ENCODE results near the gene SKIC3. TPM values are rescaled to one million over a fixed set of nuclear protein-coding genes. Genes with fewer than 3 reads are reported as not detected.

The SKIC3 gene
- 10 to 100 TPM; 51.9 to 77.6 (median 60.7) TPM for total RNA-seq
- polyA plus RNA-seq, result 10 to 100 TPM; 18.6 to 31.8 TPM
- long read RNA-seq, donor 1, partial matches to known transcripts, result 22 of 28 reads
- long read RNA-seq, donor 1, other reads (novel, unspliced or antisense), result 6 of 28 reads
- long read RNA-seq, donor 2, full-length matches to known transcripts, result 1 of 7 reads
- long read RNA-seq, donor 2, partial matches to known transcripts, result 6 of 7 reads
- long read RNA-seq, donor 2, other reads (novel, unspliced or antisense), result 0 of 7 reads
- long read RNA-seq, donor 3, full-length matches to known transcripts, result 17 of 47 reads
- long read RNA-seq, donor 3, partial matches to known transcripts, result 25 of 47 reads
- long read RNA-seq, donor 3, other reads (novel, unspliced or antisense), result 5 of 47 reads

DNA sequence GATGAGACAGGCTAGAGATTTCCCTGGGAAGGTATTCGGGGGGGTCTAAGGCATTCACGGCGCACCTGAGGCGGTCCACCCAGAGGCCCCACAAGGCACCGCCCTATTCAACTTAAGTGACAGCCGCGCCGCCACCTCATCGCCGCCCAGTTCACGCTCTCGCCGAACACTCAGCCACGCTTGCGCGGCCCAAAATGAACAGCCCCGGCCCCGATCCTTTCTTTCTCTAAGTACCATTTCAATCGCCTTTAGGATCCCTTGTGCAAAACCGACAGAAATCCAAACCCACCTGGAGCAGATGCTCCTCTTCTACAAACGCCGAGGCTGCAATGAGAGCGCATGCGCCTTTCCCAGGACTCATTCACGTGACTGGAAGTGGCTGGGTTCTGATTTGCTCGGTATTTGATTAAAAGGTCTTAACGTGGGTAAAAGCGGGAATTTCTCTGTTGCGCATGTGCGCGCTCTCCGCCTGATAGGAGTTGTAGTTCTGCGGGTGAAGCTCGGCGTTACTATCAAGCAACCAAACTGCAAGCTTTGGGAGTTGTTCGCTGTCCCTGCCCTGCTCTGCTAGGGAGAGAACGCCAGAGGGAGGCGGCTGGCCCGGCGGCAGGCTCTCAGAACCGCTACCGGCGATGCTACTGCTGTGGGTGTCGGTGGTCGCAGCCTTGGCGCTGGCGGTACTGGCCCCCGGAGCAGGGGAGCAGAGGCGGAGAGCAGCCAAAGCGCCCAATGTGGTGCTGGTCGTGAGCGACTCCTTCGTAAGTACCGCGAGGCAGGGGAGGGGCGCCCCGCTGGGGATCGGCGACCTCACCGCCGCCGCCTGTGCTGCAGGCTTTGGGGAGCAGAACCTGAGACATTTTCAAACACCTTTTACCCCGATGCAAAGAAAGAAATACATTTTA is at the start of gene SKIC3, which contains the start of gene ARSK:
Gene SKIC3 (minus strand): TSS at position 331 of the 902 bp plus-strand sequence. CDS start 7,827 bp downstream, outside the sequence.
Gene ARSK (plus strand): TSS at position 455 of the 902 bp plus-strand sequence. CDS start 178 bp downstream, at position 633.
- H3K9me3 ChIP-seq, result no peaks in the 10 kb centered on the region
- intact Hi-C loops (cut with DNase I), result no loop called here
- WGBS, 3 donors, result 0% methylated on average over 52 to 63 of the region's 63 CpGs
- peak within 1 kb of the TSS; percentile 87 for H3K4me3 ChIP-seq
- peaks cover 7% of the 10 kb centered on the region for H3K4me1 ChIP-seq (ENCODE audit: insufficient read depth)
- peak; percentile 92 to 95 (median 93) for DNase-seq
- TF ChIP-seq POLR2A (IDR thresholded peaks at IDR 0.05) (peak; percentile 58), EP300 (IDR thresholded peaks at IDR 0.05) (no peak)
- TF ChIP-seq, protein P1, sequence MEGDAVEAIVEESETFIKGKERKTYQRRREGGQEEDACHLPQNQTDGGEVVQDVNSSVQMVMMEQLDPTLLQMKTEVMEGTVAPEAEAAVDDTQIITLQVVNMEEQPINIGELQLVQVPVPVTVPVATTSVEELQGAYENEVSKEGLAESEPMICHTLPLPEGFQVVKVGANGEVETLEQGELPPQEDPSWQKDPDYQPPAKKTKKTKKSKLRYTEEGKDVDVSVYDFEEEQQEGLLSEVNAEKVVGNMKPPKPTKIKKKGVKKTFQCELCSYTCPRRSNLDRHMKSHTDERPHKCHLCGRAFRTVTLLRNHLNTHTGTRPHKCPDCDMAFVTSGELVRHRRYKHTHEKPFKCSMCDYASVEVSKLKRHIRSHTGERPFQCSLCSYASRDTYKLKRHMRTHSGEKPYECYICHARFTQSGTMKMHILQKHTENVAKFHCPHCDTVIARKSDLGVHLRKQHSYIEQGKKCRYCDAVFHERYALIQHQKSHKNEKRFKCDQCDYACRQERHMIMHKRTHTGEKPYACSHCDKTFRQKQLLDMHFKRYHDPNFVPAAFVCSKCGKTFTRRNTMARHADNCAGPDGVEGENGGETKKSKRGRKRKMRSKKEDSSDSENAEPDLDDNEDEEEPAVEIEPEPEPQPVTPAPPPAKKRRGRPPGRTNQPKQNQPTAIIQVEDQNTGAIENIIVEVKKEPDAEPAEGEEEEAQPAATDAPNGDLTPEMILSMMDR (IDR thresholded peaks at IDR 0.05), result peak in 2 of 3 donors; percentile 46 to 52
- no peaks in the 10 kb centered on the region for H3K36me3 ChIP-seq
- H3K27me3 ChIP-seq, result no peaks in the 10 kb centered on the region
- peak within 1 kb of the TSS; percentile 57 to 77 for H3K27ac ChIP-seq

DNA sequence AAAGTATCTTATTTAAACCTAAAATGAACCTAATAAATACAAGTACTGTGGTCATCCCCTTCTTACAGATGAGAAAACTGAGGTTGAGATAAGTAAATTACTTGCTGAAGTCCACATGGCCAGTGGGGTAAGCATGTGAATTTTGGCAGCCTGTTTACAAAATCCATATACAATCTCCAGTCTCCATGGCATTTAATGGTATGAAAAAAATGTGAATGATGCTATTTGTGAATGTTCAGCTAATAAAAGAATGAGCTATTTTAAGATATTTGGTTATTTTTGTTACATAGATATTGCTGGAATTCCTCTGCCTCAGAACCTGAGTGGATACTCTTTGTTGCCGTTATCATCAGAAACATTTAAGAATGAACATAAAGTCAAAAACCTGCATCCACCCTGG is 45.8 kb upstream of the SKIC3 start:
- Histone ChIP-seq H3K4me1 (ENCODE audit: insufficient read depth) (no peaks in the 10 kb centered on the region), H3K27me3 (no peaks in the 10 kb centered on the region), H3K27ac (no peak overlapping the region), H3K9me3 (no peaks in the 10 kb centered on the region), H3K4me3 (no peak overlapping the region), H3K36me3 (no peaks in the 10 kb centered on the region)
- DNase-seq, result no peak
- 39 to 65% (median 51%) methylated on average over 1 of the region's 1 CpG for whole genome bisulfite sequencing, 3 donors
- intact Hi-C loops (cut with DNase I), result no loop called here
- TF ChIP-seq, protein P1 (IDR thresholded peaks at IDR 0.05), result no peak
- TF ChIP-seq EP300 (IDR thresholded peaks at IDR 0.05) (no peak), POLR2A (IDR thresholded peaks at IDR 0.05) (no peak)

DNA sequence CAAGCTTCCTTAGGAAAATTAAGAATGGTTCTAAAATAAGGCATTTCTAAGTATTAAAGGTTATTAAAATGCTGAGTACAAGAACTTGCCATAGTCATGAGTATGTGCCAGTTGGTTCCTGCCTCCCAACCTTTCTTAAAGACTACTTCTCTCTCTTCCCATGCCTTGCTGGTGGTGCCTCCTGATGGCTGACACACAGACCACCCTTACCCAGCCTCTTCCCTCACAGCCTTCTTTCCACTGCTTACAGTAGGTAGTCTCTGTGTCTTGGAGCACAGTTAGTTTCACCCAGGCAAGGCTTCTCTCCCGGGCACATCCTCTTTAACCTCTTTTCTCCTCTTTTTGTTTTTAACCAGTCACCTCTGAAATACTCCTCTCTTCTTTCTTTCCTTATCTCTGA is 44.5 kb upstream of the SKIC3 start:
- Histone ChIP-seq H3K9me3 (no peaks in the 10 kb centered on the region), H3K27me3 (no peaks in the 10 kb centered on the region), H3K4me3 (no peak overlapping the region), H3K4me1 (ENCODE audit: insufficient read depth) (no peaks in the 10 kb centered on the region), H3K27ac (no peak overlapping the region), H3K36me3 (no peaks in the 10 kb centered on the region)
- no peak for DNase-seq
- 76 to 86% (median 77%) methylated on average over 1 of the region's 1 CpG for WGBS, 3 donors
- intact Hi-C loops (cut with DNase I), result no loop called here
- TF ChIP-seq EP300 (IDR thresholded peaks at IDR 0.05), result no peak

GRCh38 chr5:95595289-95595931 is 40.6 kb upstream of the SKIC3 start:
- Histone ChIP-seq H3K27me3 (no peaks in the 10 kb centered on the region), H3K36me3 (no peaks in the 10 kb centered on the region), H3K9me3 (no peaks in the 10 kb centered on the region), H3K27ac (no peak overlapping the region), H3K4me1 (ENCODE audit: insufficient read depth) (no peaks in the 10 kb centered on the region), H3K4me3 (no peak overlapping the region)
- intact Hi-C loops (cut with DNase I), result no loop called here
- TF ChIP-seq EP300 (IDR thresholded peaks at IDR 0.05) (no peak), POLR2A (IDR thresholded peaks at IDR 0.05) (no peak)
- TF ChIP-seq, protein P1 (IDR thresholded peaks at IDR 0.05), result no peak
- WGBS, 3 donors, result 90 to 93% (median 91%) methylated on average over 3 of the region's 3 CpGs
- no peak for DNase-seq
